Measurements from ENCODE around the gene FOXL3. TPM values are rescaled to one million over a fixed set of nuclear protein-coding genes. Genes with fewer than 3 reads are reported as not detected.

The FOXL3 gene
- total RNA-seq, 1 experiment from 2014 or later: not detected

GRCh38 chr7:252216-252965 is 37.6 kb upstream of the FOXL3 start:
- no peak for DNase-seq
- H3K36me3 ChIP-seq: peaks cover 50% of the 10 kb centered on the region
- no peaks in the 10 kb centered on the region for H3K9me3 ChIP-seq
- H3K4me3 ChIP-seq: no peak overlapping the region
- H3K27me3 ChIP-seq: no peaks in the 10 kb centered on the region

- no peaks in the 10 kb centered on the region for H3K9me3 ChIP-seq
- H3K4me3 ChIP-seq: no peak overlapping the region
- no peak for DNase-seq
- H3K36me3 ChIP-seq: peaks cover 46% of the 10 kb centered on the region
- H3K27me3 ChIP-seq: no peaks in the 10 kb centered on the region
Measured at GRCh38 chr7:252981-253380, 37.0 kb upstream of the FOXL3 start.

GRCh38 chr7:253581-254336 is 36.2 kb upstream of the FOXL3 start:
- Histone ChIP-seq H3K36me3 (peaks cover 49% of the 10 kb centered on the region), H3K4me3 (no peak overlapping the region), H3K9me3 (no peaks in the 10 kb centered on the region), H3K27me3 (no peaks in the 10 kb centered on the region)
- no peak for DNase-seq

- H3K27me3 ChIP-seq: no peaks in the 10 kb centered on the region
- no peak for DNase-seq
- H3K4me3 ChIP-seq: no peak overlapping the region
- peaks cover 52% of the 10 kb centered on the region for H3K36me3 ChIP-seq
- H3K9me3 ChIP-seq: no peaks in the 10 kb centered on the region
Measured at GRCh38 chr7:254337-255037, 35.5 kb upstream of the FOXL3 start.

- DNase-seq: no peak
- no peaks in the 10 kb centered on the region for H3K9me3 ChIP-seq
- no peak overlapping the region for H3K4me3 ChIP-seq
- no peaks in the 10 kb centered on the region for H3K27me3 ChIP-seq
- peaks cover 55% of the 10 kb centered on the region for H3K36me3 ChIP-seq
Measured at GRCh38 chr7:255038-255435, 34.9 kb upstream of the FOXL3 start.

GRCh38 chr7:255721-256361 is 34.1 kb upstream of the FOXL3 start:
- DNase-seq: no peak
- H3K9me3 ChIP-seq: peaks cover 5% of the 10 kb centered on the region; the same call in 1 of the 2 replicates
- H3K36me3 ChIP-seq: peaks cover 63% of the 10 kb centered on the region

GRCh38 chr7:256461-256940 is 33.5 kb upstream of the FOXL3 start:
- H3K27me3 ChIP-seq: no peaks in the 10 kb centered on the region
- no peak overlapping the region for H3K4me3 ChIP-seq
- no peak for DNase-seq
- peaks cover 70% of the 10 kb centered on the region for H3K36me3 ChIP-seq
- peaks cover 5% of the 10 kb centered on the region; the same call in 1 of the 2 replicates for H3K9me3 ChIP-seq

More at GRCh38 chr7:255721-256361, 34.1 kb upstream of the FOXL3 start:
- Histone ChIP-seq H3K4me3 (no peak overlapping the region), H3K27me3 (no peaks in the 10 kb centered on the region)

GRCh38 chr7:256981-257646 is 32.9 kb upstream of the FOXL3 start:
- Histone ChIP-seq H3K4me3 (no peak overlapping the region), H3K27me3 (no peaks in the 10 kb centered on the region), H3K9me3 (peaks cover 6% of the 10 kb centered on the region), H3K36me3 (peaks cover 73% of the 10 kb centered on the region)
- no peak for DNase-seq

- no peak for DNase-seq
- Histone ChIP-seq H3K9me3 (peaks cover 11% of the 10 kb centered on the region), H3K4me3 (no peak overlapping the region), H3K27me3 (no peaks in the 10 kb centered on the region), H3K36me3 (peaks cover 75% of the 10 kb centered on the region)
Measured at GRCh38 chr7:257647-257992, 32.4 kb upstream of the FOXL3 start.

GRCh38 chr7:258476-259190 is 31.3 kb upstream of the FOXL3 start:
- H3K9me3 ChIP-seq: peaks cover 11% of the 10 kb centered on the region
- H3K36me3 ChIP-seq: peaks cover 67% of the 10 kb centered on the region
- H3K27me3 ChIP-seq: no peaks in the 10 kb centered on the region
- no peak overlapping the region for H3K4me3 ChIP-seq
- no peak for DNase-seq

- Histone ChIP-seq H3K27me3 (no peaks in the 10 kb centered on the region), H3K36me3 (peaks cover 66% of the 10 kb centered on the region), H3K9me3 (peaks cover 11% of the 10 kb centered on the region), H3K4me3 (no peak overlapping the region)
- DNase-seq: no peak
Measured at GRCh38 chr7:259191-259505, 30.8 kb upstream of the FOXL3 start.

GRCh38 chr7:259751-260405 is 30.1 kb upstream of the FOXL3 start:
- Histone ChIP-seq H3K27me3 (no peaks in the 10 kb centered on the region), H3K4me3 (no peak overlapping the region), H3K9me3 (peaks cover 11% of the 10 kb centered on the region), H3K36me3 (peaks cover 63% of the 10 kb centered on the region)
- no peak for DNase-seq

- Histone ChIP-seq H3K36me3 (peaks cover 56% of the 10 kb centered on the region), H3K27me3 (no peaks in the 10 kb centered on the region), H3K4me3 (no peak overlapping the region), H3K9me3 (peaks cover 11% of the 10 kb centered on the region)
- no peak for DNase-seq
Measured at GRCh38 chr7:260441-261281, 29.3 kb upstream of the FOXL3 start.

- peaks cover 11% of the 10 kb centered on the region for H3K9me3 ChIP-seq
- no peak for DNase-seq
- peaks cover 46% of the 10 kb centered on the region for H3K36me3 ChIP-seq
- no peaks in the 10 kb centered on the region for H3K27me3 ChIP-seq
- H3K4me3 ChIP-seq: no peak overlapping the region
Measured at GRCh38 chr7:261341-262250, 28.4 kb upstream of the FOXL3 start.
